ENCODE data around the gene STK10.

The STK10 gene

GRCh38 chr5:172055996-172056395 is 132.0 kb downstream of the STK10 start:
- H3K9ac ChIP-seq (ENCODE audit: low read length) = no peak overlapping the region
- H3K4me3 ChIP-seq (ENCODE audit: low read length) = no peak overlapping the region
- peaks cover 12% of the 10 kb centered on the region for H3K36me3 ChIP-seq (ENCODE audit: control insufficient read depth, insufficient read depth, low read length)
- peaks cover 10% of the 10 kb centered on the region for H3K4me1 ChIP-seq (ENCODE audit: control insufficient read depth, insufficient read depth, low read length)
- H3K27me3 ChIP-seq (ENCODE audit: control insufficient read depth, insufficient read depth, low read length) = no peaks in the 10 kb centered on the region
- H3K27ac ChIP-seq (ENCODE audit: low read depth, low read length) = no peak overlapping the region

DNA sequence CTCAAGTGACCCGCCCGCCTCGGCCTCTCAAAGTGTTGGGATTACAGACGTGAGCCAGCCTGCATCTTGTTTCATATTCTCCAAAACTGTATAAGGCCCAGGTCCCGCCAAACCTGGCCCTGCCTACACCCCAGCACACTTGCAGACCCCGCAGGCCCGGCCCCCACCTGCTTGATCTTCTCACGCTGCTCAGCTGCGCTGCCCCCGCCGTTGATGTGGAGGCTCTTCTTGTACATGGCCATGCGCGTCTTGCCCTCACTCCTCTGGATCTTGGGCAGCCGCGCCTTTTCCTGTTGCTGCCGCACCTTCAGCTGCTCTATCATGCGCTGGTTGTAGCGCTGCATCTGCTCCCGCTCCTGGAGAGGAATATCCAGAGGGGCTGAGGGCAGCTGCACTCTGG is 132.6 kb downstream of the STK10 start:
- Histone ChIP-seq H3K4me3 (ENCODE audit: low read length) (no peak overlapping the region), H3K4me1 (ENCODE audit: control insufficient read depth, insufficient read depth, low read length) (peaks cover 10% of the 10 kb centered on the region), H3K27ac (ENCODE audit: low read depth, low read length) (no peak overlapping the region), H3K9ac (ENCODE audit: low read length) (no peak overlapping the region), H3K27me3 (ENCODE audit: control insufficient read depth, insufficient read depth, low read length) (no peaks in the 10 kb centered on the region), H3K36me3 (ENCODE audit: control insufficient read depth, insufficient read depth, low read length) (peaks cover 6% of the 10 kb centered on the region)

DNA sequence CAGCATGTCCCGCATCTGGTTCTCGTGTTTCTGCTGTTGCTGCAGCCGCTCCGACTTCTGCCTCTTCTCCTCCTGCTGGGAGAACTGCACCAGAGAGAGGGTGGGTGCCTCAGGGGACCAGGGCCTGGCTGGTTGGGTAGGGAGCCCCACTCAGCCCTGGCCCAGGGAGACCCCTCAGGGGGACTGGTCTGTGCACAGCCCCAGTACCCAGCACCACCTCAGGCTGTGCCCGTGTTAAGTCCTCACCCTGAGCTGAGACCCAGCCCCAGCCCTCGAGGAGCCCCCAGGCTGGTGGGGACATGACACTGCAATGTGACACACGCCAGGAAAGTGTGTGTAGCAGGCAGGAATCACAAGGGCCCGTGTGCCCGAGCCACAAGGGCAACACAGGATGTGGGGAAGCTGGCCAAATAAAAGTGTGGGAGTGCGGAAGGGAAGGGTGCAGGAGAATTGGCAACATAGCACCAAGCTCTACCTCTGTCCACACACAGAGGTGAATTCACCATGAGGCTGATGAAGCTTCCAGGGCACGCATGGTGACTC is 133.3 kb downstream of the STK10 start:
- Histone ChIP-seq H3K9ac (ENCODE audit: low read length) (no peak overlapping the region), H3K27ac (ENCODE audit: low read depth, low read length) (no peak overlapping the region), H3K27me3 (ENCODE audit: control insufficient read depth, insufficient read depth, low read length) (no peaks in the 10 kb centered on the region), H3K36me3 (ENCODE audit: control insufficient read depth, insufficient read depth, low read length) (peaks cover 4% of the 10 kb centered on the region), H3K4me3 (ENCODE audit: low read length) (no peak overlapping the region), H3K4me1 (ENCODE audit: control insufficient read depth, insufficient read depth, low read length) (peaks cover 10% of the 10 kb centered on the region)

GRCh38 chr5:172052450-172053236 is 135.4 kb downstream of the STK10 start:
- peaks cover 3% of the 10 kb centered on the region for H3K36me3 ChIP-seq (ENCODE audit: control insufficient read depth, insufficient read depth, low read length)
- no peaks in the 10 kb centered on the region for H3K27me3 ChIP-seq (ENCODE audit: control insufficient read depth, insufficient read depth, low read length)
- no peak overlapping the region for H3K4me3 ChIP-seq (ENCODE audit: low read length)
- H3K4me1 ChIP-seq (ENCODE audit: control insufficient read depth, insufficient read depth, low read length) = peaks cover 10% of the 10 kb centered on the region
- peak overlapping the region; percentile 16 for H3K27ac ChIP-seq (ENCODE audit: low read depth, low read length)
- no peak overlapping the region for H3K9ac ChIP-seq (ENCODE audit: low read length)

DNA sequence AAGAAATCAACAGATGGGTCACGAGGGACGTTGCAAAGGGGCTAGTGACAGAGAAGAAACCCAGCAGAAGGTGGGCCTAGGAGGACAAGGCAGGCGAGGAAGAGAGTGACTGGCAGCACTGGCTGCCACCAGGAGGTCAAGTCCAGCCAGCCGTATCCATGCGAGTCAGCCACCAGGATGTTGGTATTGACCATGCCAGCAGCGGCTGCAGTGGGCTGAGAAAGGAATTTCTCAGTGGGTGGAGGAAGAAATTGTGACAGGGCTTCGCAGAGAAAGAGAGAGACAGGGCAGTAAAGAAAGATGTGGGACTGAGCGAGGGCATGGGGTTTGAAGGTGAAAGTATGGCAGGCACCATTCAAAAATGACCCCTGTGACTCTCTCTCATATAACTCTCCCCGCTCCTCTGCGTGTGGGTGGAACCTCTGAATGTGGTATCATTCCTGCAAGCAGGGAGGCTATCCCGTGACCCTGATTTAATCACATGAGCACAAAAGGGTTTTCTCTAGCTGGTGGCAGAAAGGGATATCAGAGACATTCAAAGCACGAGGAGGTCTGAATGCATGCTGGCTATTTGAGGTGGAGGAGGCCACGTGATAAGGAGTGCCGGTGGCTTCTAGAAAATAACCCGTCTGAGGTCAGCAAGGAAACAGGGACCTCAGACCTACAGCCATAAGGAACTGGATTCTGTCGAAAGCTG is 136.2 kb downstream of the STK10 start:
- Histone ChIP-seq H3K27ac (ENCODE audit: low read depth, low read length) (peak overlapping the region; percentile 16), H3K4me3 (ENCODE audit: low read length) (no peak overlapping the region), H3K27me3 (ENCODE audit: control insufficient read depth, insufficient read depth, low read length) (no peaks in the 10 kb centered on the region), H3K9ac (ENCODE audit: low read length) (no peak overlapping the region), H3K4me1 (ENCODE audit: control insufficient read depth, insufficient read depth, low read length) (peaks cover 10% of the 10 kb centered on the region), H3K36me3 (ENCODE audit: control insufficient read depth, insufficient read depth, low read length) (peaks cover 3% of the 10 kb centered on the region)

DNA sequence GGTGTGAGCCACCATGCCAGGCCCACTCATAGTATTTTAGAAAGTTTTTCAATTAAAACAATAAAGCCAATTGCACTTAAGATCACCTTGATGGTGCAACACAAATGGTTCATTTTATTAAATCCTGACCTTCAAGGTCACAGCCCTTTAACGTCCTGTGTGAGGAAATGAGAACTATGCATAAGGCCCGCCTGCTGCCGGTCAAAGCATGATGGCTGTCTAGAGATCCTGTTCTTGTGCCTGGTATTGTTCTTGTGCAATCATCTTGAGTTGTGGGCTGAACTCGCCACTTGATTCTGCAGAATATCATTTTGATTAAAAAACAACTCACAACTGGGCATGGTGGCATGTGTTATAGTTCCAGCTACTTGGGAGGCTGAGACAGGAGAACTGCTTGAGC is 137.9 kb downstream of the STK10 start:
- no peak overlapping the region for H3K9ac ChIP-seq (ENCODE audit: low read length)
- H3K4me3 ChIP-seq (ENCODE audit: low read length) = no peak overlapping the region
- peaks cover 3% of the 10 kb centered on the region for H3K36me3 ChIP-seq (ENCODE audit: control insufficient read depth, insufficient read depth, low read length)
- no peaks in the 10 kb centered on the region for H3K27me3 ChIP-seq (ENCODE audit: control insufficient read depth, insufficient read depth, low read length)
- peaks cover 10% of the 10 kb centered on the region for H3K4me1 ChIP-seq (ENCODE audit: control insufficient read depth, insufficient read depth, low read length)
- no peak overlapping the region for H3K27ac ChIP-seq (ENCODE audit: low read depth, low read length)

DNA sequence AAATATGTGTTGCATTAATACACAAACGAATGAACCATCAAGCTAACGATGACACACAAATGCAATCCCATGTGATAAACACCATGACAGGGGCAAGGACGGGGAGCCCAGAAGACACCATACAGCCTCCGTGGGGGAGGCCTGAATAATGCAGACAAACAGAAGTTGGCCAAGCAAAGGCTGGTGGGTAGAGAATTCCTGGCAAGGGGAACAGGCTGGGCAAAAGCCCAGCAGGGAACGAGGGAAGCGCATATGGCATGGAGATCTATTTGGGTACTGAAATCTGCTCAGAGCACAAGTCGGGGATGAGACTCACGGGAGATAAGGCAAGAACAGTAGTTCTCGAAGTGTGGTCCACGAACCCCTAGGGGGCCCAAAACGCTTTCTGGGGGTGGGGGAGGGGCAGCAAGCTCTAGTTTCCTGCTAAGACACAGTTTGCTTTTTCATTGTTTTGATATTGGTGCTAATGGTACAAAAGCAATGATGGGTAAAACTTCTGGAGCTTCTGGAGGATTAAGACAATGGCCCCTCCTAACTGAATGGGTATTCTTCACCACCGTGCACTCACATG is 138.7 kb downstream of the STK10 start:
- Histone ChIP-seq H3K36me3 (ENCODE audit: control insufficient read depth, insufficient read depth, low read length) (peaks cover 5% of the 10 kb centered on the region), H3K4me1 (ENCODE audit: control insufficient read depth, insufficient read depth, low read length) (peaks cover 10% of the 10 kb centered on the region), H3K27ac (ENCODE audit: low read depth, low read length) (no peak overlapping the region), H3K4me3 (ENCODE audit: low read length) (no peak overlapping the region), H3K9ac (ENCODE audit: low read length) (no peak overlapping the region), H3K27me3 (ENCODE audit: control insufficient read depth, insufficient read depth, low read length) (no peaks in the 10 kb centered on the region)

DNA sequence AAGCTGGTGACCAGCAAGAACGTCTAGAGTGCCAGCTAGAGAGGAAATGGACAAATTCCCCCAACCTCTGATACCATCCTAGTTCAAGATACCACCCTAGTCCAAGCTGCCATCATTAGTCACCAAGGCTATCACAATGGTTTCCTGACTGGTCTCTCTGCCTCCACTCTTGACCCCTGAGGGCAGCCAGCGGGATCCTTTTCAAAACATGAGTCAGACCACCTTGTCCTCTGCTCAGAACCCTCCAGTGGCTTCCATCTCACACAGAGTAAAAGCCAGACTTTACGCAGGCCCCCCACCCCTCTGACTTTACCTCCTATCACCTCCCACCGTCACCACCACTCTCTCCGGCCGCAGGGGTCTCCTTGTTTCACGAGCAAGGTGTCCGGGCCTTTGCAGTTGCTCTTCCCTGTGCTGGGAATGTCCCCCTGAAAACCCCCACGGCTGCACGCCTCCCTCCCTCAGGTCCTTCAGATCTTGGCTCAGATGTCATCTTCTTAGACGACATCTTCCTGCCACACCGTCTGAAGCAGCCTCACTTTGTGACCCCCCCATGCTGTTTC is 139.4 kb downstream of the STK10 start:
- H3K27me3 ChIP-seq (ENCODE audit: control insufficient read depth, insufficient read depth, low read length) = no peaks in the 10 kb centered on the region
- peaks cover 6% of the 10 kb centered on the region for H3K36me3 ChIP-seq (ENCODE audit: control insufficient read depth, insufficient read depth, low read length)
- peaks cover 10% of the 10 kb centered on the region for H3K4me1 ChIP-seq (ENCODE audit: control insufficient read depth, insufficient read depth, low read length)
- no peak overlapping the region for H3K4me3 ChIP-seq (ENCODE audit: low read length)
- H3K9ac ChIP-seq (ENCODE audit: low read length) = no peak overlapping the region
- no peak overlapping the region for H3K27ac ChIP-seq (ENCODE audit: low read depth, low read length)

DNA sequence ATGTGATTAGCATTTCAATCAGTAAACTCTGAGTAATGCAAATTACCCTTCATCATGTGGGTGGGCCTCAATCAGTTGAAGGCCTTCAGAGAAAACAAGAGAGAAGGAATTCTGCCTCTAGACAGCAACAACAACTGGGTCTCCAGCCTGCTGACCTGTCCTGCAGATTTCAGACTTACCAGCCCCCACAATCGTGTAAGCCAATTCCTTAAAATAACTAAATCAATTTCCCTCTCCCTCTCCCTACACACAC is 139.9 kb downstream of the STK10 start:
- Histone ChIP-seq H3K36me3 (ENCODE audit: control insufficient read depth, insufficient read depth, low read length) (peaks cover 7% of the 10 kb centered on the region), H3K4me1 (ENCODE audit: control insufficient read depth, insufficient read depth, low read length) (peaks cover 10% of the 10 kb centered on the region), H3K27ac (ENCODE audit: low read depth, low read length) (no peak overlapping the region), H3K9ac (ENCODE audit: low read length) (no peak overlapping the region), H3K4me3 (ENCODE audit: low read length) (no peak overlapping the region), H3K27me3 (ENCODE audit: control insufficient read depth, insufficient read depth, low read length) (no peaks in the 10 kb centered on the region)

DNA sequence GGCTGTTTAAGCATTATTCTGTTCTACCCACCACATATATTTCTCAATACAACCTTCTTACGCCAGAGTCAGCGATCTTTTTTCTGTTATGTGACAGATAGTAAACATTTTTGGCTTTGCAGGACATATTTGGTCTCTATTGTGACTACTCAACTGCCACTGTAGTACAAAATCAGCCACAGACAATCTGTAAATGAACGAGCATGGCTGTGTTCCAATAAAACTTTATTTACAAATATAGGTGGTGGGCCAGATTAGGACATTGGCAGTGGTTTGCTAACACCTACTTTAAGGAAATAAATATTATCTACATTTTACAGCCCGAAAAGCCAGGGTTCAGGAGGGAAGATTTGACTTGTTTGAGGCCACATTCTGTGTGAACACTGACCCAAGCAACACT is 141.4 kb downstream of the STK10 start:
- Histone ChIP-seq H3K36me3 (ENCODE audit: control insufficient read depth, insufficient read depth, low read length) (peaks cover 7% of the 10 kb centered on the region), H3K27me3 (ENCODE audit: control insufficient read depth, insufficient read depth, low read length) (no peaks in the 10 kb centered on the region), H3K4me1 (ENCODE audit: control insufficient read depth, insufficient read depth, low read length) (no peaks in the 10 kb centered on the region), H3K9ac (ENCODE audit: low read length) (no peak overlapping the region), H3K27ac (ENCODE audit: low read depth, low read length) (no peak overlapping the region), H3K4me3 (ENCODE audit: low read length) (no peak overlapping the region)

- Histone ChIP-seq H3K4me3 (ENCODE audit: low read length) (no peak overlapping the region), H3K36me3 (ENCODE audit: control insufficient read depth, insufficient read depth, low read length) (peaks cover 7% of the 10 kb centered on the region), H3K4me1 (ENCODE audit: control insufficient read depth, insufficient read depth, low read length) (no peaks in the 10 kb centered on the region), H3K27me3 (ENCODE audit: control insufficient read depth, insufficient read depth, low read length) (no peaks in the 10 kb centered on the region), H3K27ac (ENCODE audit: low read depth, low read length) (no peak overlapping the region), H3K9ac (ENCODE audit: low read length) (no peak overlapping the region)
Measured at GRCh38 chr5:172045315-172045632, 142.8 kb downstream of the STK10 start.

GRCh38 chr5:172044631-172045314 is 143.3 kb downstream of the STK10 start:
- H3K9ac ChIP-seq (ENCODE audit: low read length) = no peak overlapping the region
- H3K27me3 ChIP-seq (ENCODE audit: control insufficient read depth, insufficient read depth, low read length) = no peaks in the 10 kb centered on the region
- H3K4me3 ChIP-seq (ENCODE audit: low read length) = no peak overlapping the region
- peaks cover 7% of the 10 kb centered on the region for H3K36me3 ChIP-seq (ENCODE audit: control insufficient read depth, insufficient read depth, low read length)
- no peaks in the 10 kb centered on the region for H3K4me1 ChIP-seq (ENCODE audit: control insufficient read depth, insufficient read depth, low read length)
- H3K27ac ChIP-seq (ENCODE audit: low read depth, low read length) = no peak overlapping the region

Measured in rectal smooth muscle tissue (tissue), 1 donor.